SK-N-SH (cell line): ENCODE measurements around the gene C14orf119. TPM values are rescaled to one million over a fixed set of nuclear protein-coding genes. Genes with fewer than 3 reads are reported as not detected.

Source experiments
- CTCF ChIA-PET: fragments of 300-600, 350-600 bp; formaldehyde crosslinking; extraction: SDS; loops from one replicate; lab custom pipeline; 2021; lab: Yijun Ruan, JAX
- POLR2A ChIA-PET: fragments of 350-600 bp; sonication (Branson Sonifier 250); formaldehyde crosslinking; extraction: SDS; loops from one replicate; lab custom pipeline; 2020; ENCODE audit warnings: antibody characterized with exemption, inconsistent platforms; lab: Yijun Ruan, JAX
- DNase-seq: peaks from one replicate; pipeline ENCODE4 v3.0.0; 2012
- H2AFZ ChIP-seq: fragments of 200-600 bp; sonication (generic); 2 replicates; pipeline ENCODE4 v1.8.1; 2016; ENCODE audit warnings: antibody characterized with exemption, mild to moderate bottlenecking, low read depth
- H3F3A ChIP-seq: fragments of 200-600 bp; sonication (generic); replicated peaks from 2 replicates; pipeline ENCODE3; 2016; ENCODE audit warnings: antibody characterized with exemption, mild to moderate bottlenecking; ENCODE audit not compliant: insufficient read depth
- H3K27ac ChIP-seq, 2 experiments: fragments of 200-500 bp in 1 of 2; fragments of 200-600 bp in 1 of 2; sonication (Bioruptor generic) in 1 of 2; sonication (generic), shearing (Covaris generic) in 1 of 2; 2 replicates each; pipeline versions ENCODE4 v1.5.1 to v1.6.1; 2014 to 2016; ENCODE audit warnings: low read depth in 2 of 2, inconsistent platforms in 1 of 2, low read length in 1 of 2, mild to moderate bottlenecking in 1 of 2, mixed read lengths in 1 of 2
- H3K27me3 ChIP-seq: fragments of 200-600 bp; sonication (generic), shearing (Covaris generic); 2 replicates; pipeline ENCODE4 v1.6.1; 2016; ENCODE audit warnings: mixed run types; ENCODE audit not compliant: insufficient read depth
- H3K36me3 ChIP-seq, 2 experiments: fragments of 200-500 bp in 1 of 2; fragments of 200-600 bp in 1 of 2; sonication (Bioruptor generic) in 1 of 2; sonication (generic) in 1 of 2; replicated peaks in 1 of 2; 2 replicates each; pipeline versions ENCODE3 to v1.5.1; 2014 to 2016; ENCODE audit warnings: low read length in 1 of 2, mild to moderate bottlenecking in 1 of 2; ENCODE audit not compliant: insufficient read depth in 2 of 2, control insufficient read depth in 1 of 2
- H3K4me1 ChIP-seq, 2 experiments: fragments of 200-500 bp in 1 of 2; fragments of 200-600 bp in 1 of 2; sonication (Bioruptor generic) in 1 of 2; sonication (generic), shearing (Covaris generic) in 1 of 2; 2 replicates each; pipeline versions ENCODE4 v1.5.1 to v1.6.1; 2014 to 2016; ENCODE audit warnings: low read depth in 1 of 2, low read length in 1 of 2, mixed run types in 1 of 2; ENCODE audit not compliant: insufficient read depth in 2 of 2, control insufficient read depth in 1 of 2
- H3K4me2 ChIP-seq: fragments of 200-600 bp; sonication (generic), shearing (Covaris generic); 2 replicates; pipeline ENCODE4 v1.6.1; 2017; ENCODE audit warnings: mixed run types
- H3K4me3 ChIP-seq, 2 experiments: fragments of 200-500 bp in 1 of 2; fragments of 200-600 bp in 1 of 2; sonication (Bioruptor generic) in 1 of 2; sonication (generic), shearing (Covaris generic) in 1 of 2; 2 replicates each; pipeline versions ENCODE4 v1.5.1 to v1.8.1; 2014 to 2016; ENCODE audit warnings: low read depth in 2 of 2, inconsistent platforms in 1 of 2, low read length in 1 of 2, mild to moderate bottlenecking in 1 of 2, mixed read lengths in 1 of 2, moderate library complexity in 1 of 2
- H3K79me2 ChIP-seq: fragments of 200-600 bp; sonication (generic); 2 replicates; pipeline ENCODE4 v1.8.1; 2017; ENCODE audit warnings: mild to moderate bottlenecking; ENCODE audit not compliant: insufficient read depth
- H3K9ac ChIP-seq: fragments of 200-600 bp; sonication (generic); 2 replicates; pipeline ENCODE4 v1.6.1; 2017; ENCODE audit warnings: mixed run types
- H3K9me2 ChIP-seq: fragments of 200-600 bp; sonication (generic); 2 replicates; pipeline ENCODE4 v1.6.1; 2017; ENCODE audit warnings: mixed run types
- H3K9me3 ChIP-seq: fragments of 200-600 bp; sonication (generic); 2 replicates; pipeline ENCODE4 v1.6.1; 2017; ENCODE audit warnings: mixed run types, mild to moderate bottlenecking, moderate library complexity
- H4K20me1 ChIP-seq: fragments of 200-600 bp; sonication (generic); 2 replicates; pipeline ENCODE4 v1.6.1; 2017; ENCODE audit warnings: mild to moderate bottlenecking, mixed run types; ENCODE audit not compliant: insufficient read depth
- CHD2 ChIP-seq: fragments of 150-350 bp; IDR thresholded peaks from 2 replicates; pipeline ENCODE4 v1.6.1; 2018; ENCODE audit warnings: low read length; ENCODE audit not compliant: partially characterized antibody
- ELF1 ChIP-seq: IDR thresholded peaks from 2 replicates; pipeline ENCODE4 v1.4.0; 2012
- EP300 ChIP-seq, 2 experiments: IDR thresholded peaks; 2 replicates each; pipeline versions ENCODE4 v1.4.0 to v1.6.1; 2012; ENCODE audit warnings: borderline replicate concordance in 1 of 2, low read depth in 1 of 2, low read length in 1 of 2
- EZH2phosphoT487 ChIP-seq: fragments of 200-600 bp; sonication (generic); IDR thresholded peaks from 2 replicates; pipeline ENCODE4 v1.6.1; 2017; ENCODE audit warnings: low read depth, mixed run types, mild to moderate bottlenecking, antibody characterized with exemption, moderate library complexity, borderline replicate concordance
- FOXJ3 ChIP-seq: sonication (generic); formaldehyde crosslinking; IDR thresholded peaks from 2 replicates; pipeline ENCODE4 v1.5.1; 2020; ENCODE audit warnings: mild to moderate bottlenecking, missing genetic modification reagents
- FOXM1 ChIP-seq: IDR thresholded peaks from 2 replicates; pipeline ENCODE4 v1.4.0; 2012; ENCODE audit warnings: low read depth, mild to moderate bottlenecking
- JUND ChIP-seq: IDR thresholded peaks from 2 replicates; pipeline ENCODE4 v1.4.0; 2012
- MEF2A ChIP-seq: IDR thresholded peaks from 2 replicates; pipeline ENCODE4 v1.4.0; 2012; ENCODE audit warnings: low read depth, borderline replicate concordance
- MXI1 ChIP-seq: IDR thresholded peaks from 2 replicates; pipeline ENCODE4 v1.6.1; 2012; ENCODE audit warnings: mild to moderate bottlenecking, low read depth, low read length, improper control_type of control experiment
- NRF1 ChIP-seq: IDR thresholded peaks from 2 replicates; pipeline ENCODE4 v1.6.1; 2012; ENCODE audit warnings: low read depth, mild to moderate bottlenecking, low read length
- RFX5 ChIP-seq: IDR thresholded peaks from 2 replicates; pipeline ENCODE4 v1.6.1; 2012; ENCODE audit warnings: mild to moderate bottlenecking, improper control_type of control experiment, low read length
- RXRA ChIP-seq: IDR thresholded peaks from 2 replicates; pipeline ENCODE4 v1.4.0; 2012; ENCODE audit warnings: low read depth, mild to moderate bottlenecking, borderline replicate concordance
- SIN3A ChIP-seq: IDR thresholded peaks from 2 replicates; pipeline ENCODE4 v1.6.1; 2012; ENCODE audit warnings: low read depth, mild to moderate bottlenecking, low read length, moderate library complexity, borderline replicate concordance
- TCF12 ChIP-seq: IDR thresholded peaks from 2 replicates; pipeline ENCODE4 v1.4.0; 2012
- TEAD4 ChIP-seq: IDR thresholded peaks from 2 replicates; pipeline ENCODE4 v1.4.0; 2012; ENCODE audit warnings: mild to moderate bottlenecking, borderline replicate concordance; ENCODE audit not compliant: insufficient read depth
- WGBS: methylation state at CpG from one replicate; pipeline ENCODE4 v1.1.6; 2017; ENCODE audit warnings: low lambda C conversion rate; 5-methylcytosine and 5-hydroxymethylcytosine counted together
- polyA plus RNA-seq, 3 experiments: library from polyadenylated mRNA; depleted of rRNA; stranded (reverse); fragments of >200 nt; gene quantifications; 2 replicates each; pipeline ENCODE4 v1.2.3, GENCODE V29; 2012
- TF ChIP-seq, protein P1 (sequence below): fragments of 200-600 bp; sonication (generic); IDR thresholded peaks from 2 replicates; pipeline ENCODE4 v1.6.1; 2017; ENCODE audit warnings: antibody characterized with exemption, mild to moderate bottlenecking, moderate library complexity
- TF ChIP-seq, protein P2 (sequence below): IDR thresholded peaks from 2 replicates; pipeline ENCODE4 v1.4.0; 2012; ENCODE audit warnings: low read depth, borderline replicate concordance
- TF ChIP-seq, protein P3 (sequence below): IDR thresholded peaks from 2 replicates; pipeline ENCODE4 v1.4.0; 2012; ENCODE audit warnings: low read depth, borderline replicate concordance
- TF ChIP-seq, protein P4 (sequence below): IDR thresholded peaks from 2 replicates; pipeline ENCODE4 v1.4.0; 2012; ENCODE audit warnings: low read depth

The C14orf119 gene
- polyA plus RNA-seq, 1 of the 3 experiments (the other 2 are of a cell fraction) = 55.2 TPM

DNA sequence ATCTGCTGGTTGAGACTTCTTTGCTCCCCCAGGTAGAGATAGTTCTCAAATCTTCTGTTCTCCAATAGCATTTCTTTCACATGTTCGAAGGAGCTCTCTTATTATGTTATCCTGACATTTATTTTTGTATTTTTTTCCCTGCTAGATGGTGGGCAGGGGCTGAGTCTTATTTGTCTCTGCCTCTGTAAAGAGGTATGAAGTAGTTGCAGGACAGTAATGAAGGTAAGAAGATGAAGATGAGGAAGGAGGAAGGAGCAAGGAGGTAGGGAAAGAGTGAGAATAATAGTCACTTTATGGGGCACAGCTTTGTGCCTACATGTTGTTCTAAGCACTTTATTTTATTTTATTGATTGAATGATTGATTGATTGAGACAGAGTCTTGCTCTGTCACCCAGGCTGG, 14.5 kb downstream of the C14orf119 start:
- H3K4me3 ChIP-seq = no peak overlapping the region
- 15% methylated on average over 1 of the region's 1 CpG for WGBS
- no peak for TF ChIP-seq CHD2
- TF ChIP-seq SIN3A = no peak
- TF ChIP-seq, protein P1, sequence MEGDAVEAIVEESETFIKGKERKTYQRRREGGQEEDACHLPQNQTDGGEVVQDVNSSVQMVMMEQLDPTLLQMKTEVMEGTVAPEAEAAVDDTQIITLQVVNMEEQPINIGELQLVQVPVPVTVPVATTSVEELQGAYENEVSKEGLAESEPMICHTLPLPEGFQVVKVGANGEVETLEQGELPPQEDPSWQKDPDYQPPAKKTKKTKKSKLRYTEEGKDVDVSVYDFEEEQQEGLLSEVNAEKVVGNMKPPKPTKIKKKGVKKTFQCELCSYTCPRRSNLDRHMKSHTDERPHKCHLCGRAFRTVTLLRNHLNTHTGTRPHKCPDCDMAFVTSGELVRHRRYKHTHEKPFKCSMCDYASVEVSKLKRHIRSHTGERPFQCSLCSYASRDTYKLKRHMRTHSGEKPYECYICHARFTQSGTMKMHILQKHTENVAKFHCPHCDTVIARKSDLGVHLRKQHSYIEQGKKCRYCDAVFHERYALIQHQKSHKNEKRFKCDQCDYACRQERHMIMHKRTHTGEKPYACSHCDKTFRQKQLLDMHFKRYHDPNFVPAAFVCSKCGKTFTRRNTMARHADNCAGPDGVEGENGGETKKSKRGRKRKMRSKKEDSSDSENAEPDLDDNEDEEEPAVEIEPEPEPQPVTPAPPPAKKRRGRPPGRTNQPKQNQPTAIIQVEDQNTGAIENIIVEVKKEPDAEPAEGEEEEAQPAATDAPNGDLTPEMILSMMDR = no peak
- TF ChIP-seq, protein P2, sequence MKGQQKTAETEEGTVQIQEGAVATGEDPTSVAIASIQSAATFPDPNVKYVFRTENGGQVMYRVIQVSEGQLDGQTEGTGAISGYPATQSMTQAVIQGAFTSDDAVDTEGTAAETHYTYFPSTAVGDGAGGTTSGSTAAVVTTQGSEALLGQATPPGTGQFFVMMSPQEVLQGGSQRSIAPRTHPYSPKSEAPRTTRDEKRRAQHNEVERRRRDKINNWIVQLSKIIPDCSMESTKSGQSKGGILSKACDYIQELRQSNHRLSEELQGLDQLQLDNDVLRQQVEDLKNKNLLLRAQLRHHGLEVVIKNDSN = no peak
- no peak for TF ChIP-seq JUND
- no peak for TF ChIP-seq EZH2phosphoT487
- TF ChIP-seq, all 33 proteins: peak for 0
- Histone ChIP-seq H3F3A (peaks cover 3% of the 10 kb centered on the region), H3K27ac (no peak overlapping the region), H3K9me2 (no peaks in the 10 kb centered on the region), H3K4me1 (peaks cover 0 to 10% of the 10 kb centered on the region in 2 experiments; a peak in 3 of 4 replicates), H3K27me3 (peaks cover 11% of the 10 kb centered on the region; the same call in 1 of the 2 replicates), H4K20me1 (no peaks in the 10 kb centered on the region), H2AFZ (no peak overlapping the region), H3K36me3 (no peaks in the 10 kb centered on the region), H3K4me2 (no peak overlapping the region), H3K9ac (no peak overlapping the region), H3K9me3 (no peaks in the 10 kb centered on the region), H3K79me2 (no peaks in the 10 kb centered on the region)
- CTCF ChIA-PET = interaction anchor here (1.1 to 19.7 kb wide), 4 partner anchors 10 to 74 kb away, joined by 3 to 495 read pairs (median 26); partner anchors contain the start of genes ACIN1, C14orf119, CEBPE and SLC7A8
- POLR2A ChIA-PET = interaction anchor here (1.0 kb wide), 1 partner anchor 15 kb away, joined by 4 read pairs; the partner anchor contains the start of genes ACIN1 and C14orf119
- DNase-seq = no peak

DNA sequence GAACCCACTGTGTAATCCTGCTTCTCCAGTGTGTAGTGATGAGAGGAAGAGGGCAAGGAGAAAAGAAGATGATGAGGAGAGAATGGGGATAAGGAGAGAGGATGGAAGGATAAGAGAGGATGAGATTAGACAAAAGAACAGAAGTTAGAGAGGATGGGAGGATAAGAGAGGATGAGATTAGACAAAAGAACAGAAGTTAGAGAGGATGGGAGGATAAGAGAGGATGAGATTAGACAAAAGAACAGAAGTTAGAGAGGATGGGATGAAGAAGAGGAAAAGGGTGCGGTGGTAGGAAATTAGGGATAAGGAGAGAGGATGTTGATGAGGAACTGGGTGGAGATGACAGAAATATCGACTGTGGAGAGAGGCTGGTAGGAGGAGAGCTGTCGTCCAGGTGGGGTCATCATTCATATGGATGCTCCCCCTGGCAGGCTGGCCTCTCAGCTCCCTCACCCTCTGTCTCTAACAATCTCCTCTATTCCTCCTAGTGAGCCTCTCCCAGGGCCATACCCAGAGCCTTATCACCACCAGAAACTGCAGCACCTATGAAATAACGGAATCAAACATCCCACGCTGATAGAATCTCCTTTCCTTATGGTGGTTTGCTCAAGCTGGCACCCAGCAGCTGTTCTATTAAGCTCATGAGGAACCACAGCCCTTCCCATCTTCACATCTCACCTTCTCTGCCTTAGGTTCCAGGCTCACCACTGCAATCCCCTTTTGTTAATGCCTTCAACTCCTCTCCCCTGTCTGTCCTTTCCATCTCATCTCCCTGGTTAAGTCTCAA, 15.5 kb downstream of the C14orf119 start:
- no peak overlapping the region for H3K4me3 ChIP-seq
- H3K9me3 ChIP-seq = no peaks in the 10 kb centered on the region
- WGBS = 28% methylated on average over 5 of the region's 5 CpGs
- H3K4me1 ChIP-seq = peaks cover 0 to 14% of the 10 kb centered on the region in 2 experiments; a peak in 3 of 4 replicates
- ChIA-PET POLR2A (no interaction called here), CTCF (interaction anchor here (5.2 to 19.7 kb wide), 2 partner anchors 9 to 73 kb away, joined by 43 to 495 read pairs; partner anchors contain the start of genes CEBPE and SLC7A8)
- H3K4me2 ChIP-seq = no peak overlapping the region
- no peaks in the 10 kb centered on the region for H3K9me2 ChIP-seq
- no peak overlapping the region for H2AFZ ChIP-seq
- no peak for DNase-seq
- no peak overlapping the region for H3K9ac ChIP-seq
- H3K27me3 ChIP-seq = peaks cover 11% of the 10 kb centered on the region; the same call in 1 of the 2 replicates
- no peaks in the 10 kb centered on the region for H3K36me3 ChIP-seq
- H4K20me1 ChIP-seq = no peaks in the 10 kb centered on the region
- peaks cover 3% of the 10 kb centered on the region for H3F3A ChIP-seq
- no peaks in the 10 kb centered on the region for H3K79me2 ChIP-seq
- no peak overlapping the region for H3K27ac ChIP-seq
- no peak for TF ChIP-seq TCF12
- TF ChIP-seq EP300 (IDR thresholded peaks at IDR 0.05; ENCODE audit: borderline replicate concordance in 1 of 2, low read depth in 1 of 2, low read length in 1 of 2) = no peak
- no peak for TF ChIP-seq MEF2A
- TF ChIP-seq EZH2phosphoT487 = no peak
- TF ChIP-seq, protein P3, sequence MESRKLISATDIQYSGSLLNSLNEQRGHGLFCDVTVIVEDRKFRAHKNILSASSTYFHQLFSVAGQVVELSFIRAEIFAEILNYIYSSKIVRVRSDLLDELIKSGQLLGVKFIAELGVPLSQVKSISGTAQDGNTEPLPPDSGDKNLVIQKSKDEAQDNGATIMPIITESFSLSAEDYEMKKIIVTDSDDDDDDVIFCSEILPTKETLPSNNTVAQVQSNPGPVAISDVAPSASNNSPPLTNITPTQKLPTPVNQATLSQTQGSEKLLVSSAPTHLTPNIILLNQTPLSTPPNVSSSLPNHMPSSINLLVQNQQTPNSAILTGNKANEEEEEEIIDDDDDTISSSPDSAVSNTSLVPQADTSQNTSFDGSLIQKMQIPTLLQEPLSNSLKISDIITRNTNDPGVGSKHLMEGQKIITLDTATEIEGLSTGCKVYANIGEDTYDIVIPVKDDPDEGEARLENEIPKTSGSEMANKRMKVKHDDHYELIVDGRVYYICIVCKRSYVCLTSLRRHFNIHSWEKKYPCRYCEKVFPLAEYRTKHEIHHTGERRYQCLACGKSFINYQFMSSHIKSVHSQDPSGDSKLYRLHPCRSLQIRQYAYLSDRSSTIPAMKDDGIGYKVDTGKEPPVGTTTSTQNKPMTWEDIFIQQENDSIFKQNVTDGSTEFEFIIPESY = no peak
- no peak for TF ChIP-seq FOXM1
- no peak for TF ChIP-seq ELF1
- TF ChIP-seq MXI1 = no peak
- TF ChIP-seq, protein P4, sequence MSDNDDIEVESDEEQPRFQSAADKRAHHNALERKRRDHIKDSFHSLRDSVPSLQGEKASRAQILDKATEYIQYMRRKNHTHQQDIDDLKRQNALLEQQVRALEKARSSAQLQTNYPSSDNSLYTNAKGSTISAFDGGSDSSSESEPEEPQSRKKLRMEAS = no peak
- TF ChIP-seq NRF1 = no peak
- TF ChIP-seq FOXJ3 (CRISPR knock-in tag) = no peak
- TF ChIP-seq RFX5 = no peak
- TF ChIP-seq, protein P2 = no peak
- no peak for TF ChIP-seq TEAD4
- TF ChIP-seq RXRA = no peak
